IMR-90 (cell line): Measurements from ENCODE around the gene MTCH2. TPM values are rescaled to one million over a fixed set of nuclear protein-coding genes. Genes with fewer than 3 reads are reported as not detected.

ENCODE experiments used
- ATAC-seq: fragments of 200-7000 bp; cut with Tn5 transposase; 2 replicates; pipeline ENCODE4 v1.9.1; 2020; ENCODE audit warnings: low read depth, mild to moderate bottlenecking, moderate library complexity
- BruUV-seq: library from RNA; stranded (reverse); fragments of 400-500 nt; replicated peaks from 2 replicates; lab custom pipeline; 2021; lab: Mats Ljungman, UMichigan
- CTCF ChIA-PET: fragments of 300-600 bp; formaldehyde crosslinking; extraction: SDS; loops from one replicate; lab custom pipeline; 2021; ENCODE audit warnings: antibody characterized with exemption; lab: Yijun Ruan, JAX
- POLR2A ChIA-PET: fragments of 300-600 bp; sonication (Branson Sonifier 250); formaldehyde crosslinking; loops from one replicate; lab custom pipeline; 2022; ENCODE audit warnings: antibody characterized with exemption; ENCODE audit not compliant: unreplicated experiment; lab: Charles Lee
- DNase-seq: peaks from one replicate; pipeline ENCODE4 v3.0.0; 2013
- H2AFZ ChIP-seq: replicated peaks from 2 replicates; pipeline ENCODE3; 2013; ENCODE audit warnings: low read length, mild to moderate bottlenecking; ENCODE audit not compliant: poor library complexity
- H2AK5ac ChIP-seq: 2 replicates; pipeline ENCODE4 v1.6.1; 2013; ENCODE audit warnings: low read depth, low read length, inconsistent platforms
- H2AK9ac ChIP-seq: replicated peaks from 2 replicates; pipeline ENCODE3; 2013; ENCODE audit warnings: mild to moderate bottlenecking, low read depth, low read length, moderate library complexity; ENCODE audit not compliant: poor library complexity
- H2BK120ac ChIP-seq: 2 replicates; pipeline ENCODE4 v1.6.1; 2013; ENCODE audit warnings: low read depth, low read length, inconsistent platforms
- H2BK15ac ChIP-seq: 3 replicates; pipeline ENCODE4 v1.6.1; 2013; ENCODE audit warnings: low read depth, low read length, inconsistent platforms
- H2BK20ac ChIP-seq: 2 replicates; pipeline ENCODE4 v1.6.1; 2013; ENCODE audit warnings: low read depth, mild to moderate bottlenecking, inconsistent platforms, low read length, moderate library complexity
- H2BK5ac ChIP-seq: 2 replicates; pipeline ENCODE4 v1.6.1; 2013; ENCODE audit warnings: mild to moderate bottlenecking, low read depth, low read length, inconsistent platforms; ENCODE audit not compliant: poor library complexity, severe bottlenecking
- H3K14ac ChIP-seq: replicated peaks from 2 replicates; pipeline ENCODE4 v1.6.1; 2013; ENCODE audit warnings: low read depth, low read length, inconsistent platforms
- H3K18ac ChIP-seq: 2 replicates; pipeline ENCODE4 v1.6.1; 2013; ENCODE audit warnings: low read depth, low read length, control low read depth
- H3K23ac ChIP-seq: 2 replicates; pipeline ENCODE4 v1.6.1; 2013; ENCODE audit warnings: low read depth, low read length, inconsistent platforms
- H3K27ac ChIP-seq: 2 replicates; pipeline ENCODE4 v1.5.1; 2013; ENCODE audit warnings: mild to moderate bottlenecking, control low read depth, low read length; ENCODE audit not compliant: insufficient read depth
- H3K27me3 ChIP-seq: 2 replicates; pipeline ENCODE4 v1.6.1; 2013; ENCODE audit warnings: low read length; ENCODE audit not compliant: control insufficient read depth, insufficient read depth
- H3K36me3 ChIP-seq: 2 replicates; pipeline ENCODE4 v1.6.1; 2013; ENCODE audit warnings: low read length, mixed read lengths; ENCODE audit not compliant: control insufficient read depth, insufficient read depth
- H3K4ac ChIP-seq: 2 replicates; pipeline ENCODE4 v1.6.1; 2013; ENCODE audit warnings: low read depth, low read length, inconsistent platforms
- H3K4me1 ChIP-seq: 2 replicates; pipeline ENCODE4 v1.6.1; 2013; ENCODE audit warnings: low read length, mixed read lengths; ENCODE audit not compliant: control insufficient read depth, insufficient read depth
- H3K4me2 ChIP-seq: 2 replicates; pipeline ENCODE4 v1.6.1; 2013; ENCODE audit warnings: low read depth, mild to moderate bottlenecking, control low read depth, low read length, moderate library complexity
- H3K4me3 ChIP-seq: 2 replicates; pipeline ENCODE4 v1.5.1; 2013; ENCODE audit warnings: low read depth, mild to moderate bottlenecking, control low read depth, low read length, moderate library complexity; ENCODE audit not compliant: insufficient read depth
- H3K56ac ChIP-seq: 2 replicates; pipeline ENCODE4 v1.6.1; 2013; ENCODE audit warnings: low read length, inconsistent platforms; ENCODE audit not compliant: insufficient read depth; ENCODE audit errors: extremely low read depth
- H3K79me1 ChIP-seq, 2 experiments: 2 replicates each; pipeline ENCODE4 v1.6.1; 2013; ENCODE audit warnings: low read length in 2 of 2, inconsistent platforms in 1 of 2, low read depth in 1 of 2
- H3K9ac ChIP-seq: 2 replicates; pipeline ENCODE4 v1.6.1; 2013; ENCODE audit warnings: low read depth, low read length, control low read depth
- H3K9me1 ChIP-seq: 2 replicates; pipeline ENCODE4 v1.6.1; 2013; ENCODE audit warnings: low read length, inconsistent platforms; ENCODE audit not compliant: insufficient read depth
- H3K9me3 ChIP-seq: 2 replicates; pipeline ENCODE4 v1.6.1; 2013; ENCODE audit warnings: low read length; ENCODE audit not compliant: control insufficient read depth, insufficient read depth
- H4K20me1 ChIP-seq: 2 replicates; pipeline ENCODE4 v1.6.1; 2013; ENCODE audit warnings: low read length, inconsistent platforms; ENCODE audit not compliant: insufficient read depth
- H4K5ac ChIP-seq: 2 replicates; pipeline ENCODE4 v1.6.1; 2013; ENCODE audit warnings: mild to moderate bottlenecking, low read depth, low read length, control low read depth
- H4K8ac ChIP-seq, 2 experiments: 2 replicates each; pipeline ENCODE4 v1.6.1; 2013; ENCODE audit warnings: low read depth in 2 of 2, low read length in 2 of 2, control low read depth in 1 of 2, inconsistent platforms in 1 of 2
- H4K91ac ChIP-seq: 2 replicates; pipeline ENCODE4 v1.6.1; 2013; ENCODE audit warnings: low read depth, low read length, inconsistent platforms; ENCODE audit not compliant: insufficient read depth
- MXI1 ChIP-seq: IDR thresholded peaks from 2 replicates; pipeline ENCODE4 v1.6.1; 2012; ENCODE audit warnings: low read depth, mild to moderate bottlenecking, low read length, moderate library complexity, borderline replicate concordance
- SMC3 ChIP-seq: fragments of 150-350 bp; IDR thresholded peaks from 2 replicates; pipeline ENCODE4 v1.6.1; 2016; ENCODE audit warnings: low read depth, mild to moderate bottlenecking, antibody characterized with exemption, low read length, moderate library complexity
- WGBS, 2 experiments: methylation state at CpG; one replicate each; pipeline versions ENCODE4 v1.1.5 to v1.1.7; 2013; ENCODE audit warnings: missing lambda C conversion rate in 2 of 2; ENCODE audit not compliant: insufficient read length in 1 of 2; ENCODE audit errors: extremely low coverage in 2 of 2; 5-methylcytosine and 5-hydroxymethylcytosine counted together
- dilution Hi-C: fragments of 300-500 bp; cut with HindIII; formaldehyde crosslinking; loops from one replicate; pipeline ENCODE4 v1.14.3; 2018; ENCODE audit warnings: low sequenced_read_pairs; ENCODE audit not compliant: unreplicated experiment
- in situ Hi-C: fragments of 300-500 bp; cut with MboI; formaldehyde crosslinking; loops from 3 replicates; pipeline ENCODE4 v1.14.3; 2019; ENCODE audit warnings: low sequenced_read_pairs, inconsistent platforms, mixed read lengths
- intact Hi-C: fragments of 100-400 bp; cut with micrococcal nuclease; formaldehyde crosslinking; loops from 2 replicates; pipeline ENCODE4 v1.10.0; 2022
- polyA plus RNA-seq, 3 experiments: library from polyadenylated mRNA; depleted of rRNA; stranded (reverse); fragments of >200 nt; gene quantifications; 2 replicates each; pipeline ENCODE4 v1.2.3, GENCODE V29; 2012; ENCODE audit warnings: low replicate concordance in 1 of 3
- total RNA-seq: library from RNA; depleted of rRNA; stranded (reverse); fragments of >200 nt; gene quantifications from 2 replicates; pipeline ENCODE4 v1.2.3, GENCODE V29; 2012

MTCH2 gene
- total and polyA plus RNA-seq, 2 of the 4 experiments (the other 2 are of a cell fraction), result 103 to 163 TPM

DNA sequence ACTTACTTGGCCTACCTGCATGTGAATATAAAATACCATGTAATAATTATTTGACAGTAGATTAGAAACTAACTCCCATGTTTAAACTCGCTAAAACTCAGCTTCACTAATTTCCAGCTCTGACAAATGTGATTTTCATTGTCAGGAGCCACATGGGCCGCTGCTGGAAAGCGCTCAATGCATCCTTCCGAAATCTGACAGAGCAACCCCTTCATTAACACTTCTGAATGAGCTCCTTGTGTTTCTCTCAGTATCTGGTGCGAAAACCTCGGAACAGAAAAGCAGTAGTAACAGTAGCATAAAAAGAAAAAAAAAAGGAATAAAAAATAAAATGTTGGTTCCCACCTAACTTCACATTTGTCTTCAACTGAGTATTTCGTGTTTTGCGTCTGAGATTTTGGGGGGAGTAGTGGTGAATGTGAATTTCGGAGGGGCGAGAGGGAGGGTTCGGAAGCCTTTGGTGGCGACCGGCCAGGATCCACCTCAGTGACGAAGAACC is 710 bp downstream of the MTCH2 start:
- Histone ChIP-seq H4K91ac (peak overlapping the region; percentile 5; the same call in 1 of the 2 replicates), H3K36me3 (peaks cover 4% of the 10 kb centered on the region), H3K27ac (peak overlapping the region; percentile 85), H3K4me1 (no peaks in the 10 kb centered on the region), H4K20me1 (no peaks in the 10 kb centered on the region), H3K14ac (peak overlapping the region; percentile 90), H4K5ac (peak overlapping the region; percentile 18; the same call in 1 of the 2 replicates), H3K23ac (peak overlapping the region; percentile 87), H2BK15ac (no peak overlapping the region), H3K4me2 (peak overlapping the region; percentile 98), H2BK120ac (peak overlapping the region; percentile 7; the same call in 1 of the 2 replicates), H2AFZ (peak overlapping the region; percentile 98), H3K18ac (0 out of 2 replicates have a peak overlapping the region, but pooled peaks have one; percentile 11), H3K27me3 (no peaks in the 10 kb centered on the region), H2AK5ac (peak overlapping the region; percentile 75), H2BK20ac (no peak overlapping the region), H3K4ac (peak overlapping the region; percentile 78), H3K79me1 (peaks cover 14 to 35% of the 10 kb centered on the region in 2 experiments; a peak in 2 of 4 replicates), H2AK9ac (peak overlapping the region; percentile 96), H3K9ac (peak overlapping the region; percentile 75), H3K56ac (peak overlapping the region; percentile 63; the same call in 1 of the 2 replicates), H2BK5ac (peak overlapping the region; percentile 53), H3K4me3 (peak overlapping the region; percentile 73), H3K9me3 (no peaks in the 10 kb centered on the region), H4K8ac (peak overlapping the region; percentile 53 to 89), H3K9me1 (peaks cover 6% of the 10 kb centered on the region; the same call in 1 of the 2 replicates)
- DNase-seq, result no peak
- no peak for TF ChIP-seq SMC3
- peak; percentile 37; the same call in 1 of the 2 replicates for TF ChIP-seq MXI1
- POLR2A ChIA-PET, result no interaction called here
- in situ Hi-C loops (loop anchor here (5.0 kb wide), 1 partner anchor 71 kb away; no protein-coding TSS in a partner anchor), intact Hi-C loops (loop anchor here (2.0 to 5.0 kb wide), 3 partner anchors 73 to 211 kb away; partner anchors contain the start of gene AGBL2), dilution Hi-C loops (no loop called here)
- CTCF ChIA-PET, result no interaction called here
- no peak for ATAC-seq
- WGBS, 2 experiments, result 0% methylated on average over 4 of the region's 14 CpGs; no CpG with 5 or more reads in 1 of the 2 experiments
- no TSS peak for BruUV-seq
